ENCODE measurements around the gene ACVR1B. TPM values are rescaled to one million over a fixed set of nuclear protein-coding genes. Genes with fewer than 3 reads are reported as not detected.

ACVR1B gene
- total RNA-seq, 3 donors from 2014 or later (not counting 1 experiment from before 2014, with no cell fraction given): 5.9 to 9.6 (median 6.6) TPM

DNA sequence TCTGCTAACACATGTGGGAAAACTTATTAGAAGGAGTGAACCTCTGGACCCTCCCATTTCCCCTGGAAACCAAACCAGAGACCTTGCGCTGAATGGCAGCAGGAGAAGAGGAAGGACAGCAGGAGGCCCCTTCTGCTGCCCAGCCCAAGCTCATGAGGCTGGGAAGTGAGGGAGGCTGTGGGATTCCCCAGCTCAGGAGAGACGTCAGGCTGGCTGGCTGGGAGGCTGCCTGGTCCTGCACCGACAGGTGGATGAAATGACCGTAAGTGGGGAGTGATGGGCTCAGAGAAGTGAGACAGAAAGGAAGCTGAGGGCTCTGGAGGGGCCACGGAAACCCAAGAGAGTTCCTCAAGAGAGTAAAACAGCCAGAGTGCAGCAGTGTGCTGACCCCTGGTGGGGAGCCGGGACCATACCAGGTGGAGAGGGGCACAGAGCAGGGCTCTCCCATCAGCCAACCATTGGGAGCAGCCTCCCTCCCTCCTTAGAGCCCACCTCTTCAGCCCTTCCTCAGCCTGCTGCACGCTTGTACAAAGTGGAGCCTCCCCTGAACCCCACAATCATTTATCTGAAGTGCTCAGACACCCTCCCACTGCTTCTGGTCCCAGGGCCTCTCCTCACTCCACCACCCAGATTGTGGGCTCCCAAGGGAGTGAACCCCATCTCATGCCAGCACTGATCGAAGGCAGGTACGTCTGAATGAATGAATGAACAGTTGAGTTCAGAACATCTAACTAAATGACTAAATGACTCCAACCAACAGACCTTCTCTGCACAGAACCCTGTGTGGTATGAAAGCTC lies 69.2 kb downstream of the ACVR1B start:
- intact Hi-C loops (cut with micrococcal nuclease): loop anchor here (1.0 kb wide), 1 partner anchor 27 kb away; no protein-coding TSS in a partner anchor
- peak; percentile 53 to 80 for DNase-seq
- TF ChIP-seq CTCF (IDR thresholded peaks at IDR 0.05): peak; percentile 60
- Histone ChIP-seq H3K4me1 (ENCODE audit: control insufficient read depth, insufficient read depth, low read length) (peaks cover 34% of the 10 kb centered on the region), H3K27ac (ENCODE audit: low read length) (no peak overlapping the region), H3K27me3 (ENCODE audit: control insufficient read depth, insufficient read depth, low read length) (no peaks in the 10 kb centered on the region), H3K9me3 (ENCODE audit: control insufficient read depth, insufficient read depth, low read length) (no peaks in the 10 kb centered on the region), H3K36me3 (ENCODE audit: control insufficient read depth, insufficient read depth, low read length) (no peaks in the 10 kb centered on the region), H3K4me3 (ENCODE audit: low read length) (no peak overlapping the region)
- no peaks in the 10 kb centered on the region for H3K27me3 Mint-ChIP-seq (ENCODE audit: low read depth in 2 of 2)
- no peaks in the 10 kb centered on the region for H3K9me3 Mint-ChIP-seq
- 7% methylated on average over 7 of the region's 9 CpGs for WGBS (ENCODE audit: insufficient coverage)
- peaks cover 30 to 38% of the 10 kb centered on the region in 2 donors for H3K4me1 Mint-ChIP-seq
- H3K27ac Mint-ChIP-seq: peak overlapping the region; percentile 12 to 82
- ATAC-seq: peak; percentile 25 to 36 (median 26)
- H3K36me3 Mint-ChIP-seq: no peaks in the 10 kb centered on the region
- H3K4me3 Mint-ChIP-seq: peak overlapping the region; percentile 74

DNA sequence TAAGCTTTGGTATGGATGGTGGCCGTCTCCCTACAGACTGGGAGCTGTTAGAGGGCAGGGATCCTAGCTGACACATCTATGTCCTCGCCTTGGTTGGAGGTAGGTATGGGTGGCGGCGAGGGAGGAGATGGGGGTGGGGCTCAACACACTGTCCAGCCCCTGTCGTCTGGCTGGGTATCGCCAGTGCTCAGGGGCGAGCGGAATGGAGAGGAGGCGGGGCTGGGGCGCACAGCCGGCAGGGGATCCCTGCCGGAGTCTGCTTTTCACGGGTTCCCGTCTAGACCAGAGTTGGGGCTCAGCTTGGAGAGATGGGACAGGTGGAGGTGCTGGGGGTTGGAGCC lies 71.3 kb downstream of the ACVR1B start:
- no peaks in the 10 kb centered on the region for H3K9me3 ChIP-seq (ENCODE audit: control insufficient read depth, insufficient read depth, low read length)

GRCh38 chr12:52023182-52023975 lies 71.9 kb downstream of the ACVR1B start:
- DNase-seq (peak; percentile 92 to 93), ATAC-seq (peak; percentile 51 to 82 (median 62))
- Mint-ChIP-seq H3K36me3 (no peaks in the 10 kb centered on the region), H3K27ac (peak overlapping the region; percentile 85 to 90), H3K9me3 (no peaks in the 10 kb centered on the region), H3K27me3 (ENCODE audit: low read depth in 2 of 2) (no peaks in the 10 kb centered on the region), H3K4me1 (peaks cover 35 to 44% of the 10 kb centered on the region in 2 donors), H3K4me3 (peak overlapping the region; percentile 94)
- Histone ChIP-seq H3K27me3 (ENCODE audit: control insufficient read depth, insufficient read depth, low read length) (no peaks in the 10 kb centered on the region), H3K4me3 (ENCODE audit: low read length) (peak overlapping the region; percentile 39), H3K4me1 (ENCODE audit: control insufficient read depth, insufficient read depth, low read length) (peaks cover 39% of the 10 kb centered on the region), H3K9me3 (ENCODE audit: control insufficient read depth, insufficient read depth, low read length) (no peaks in the 10 kb centered on the region), H3K27ac (ENCODE audit: low read length) (peak overlapping the region; percentile 15), H3K36me3 (ENCODE audit: control insufficient read depth, insufficient read depth, low read length) (no peaks in the 10 kb centered on the region)
- peak; percentile 82 for TF ChIP-seq CTCF (IDR thresholded peaks at IDR 0.05)
- under 1% methylated on average over 70 of the region's 70 CpGs for WGBS (ENCODE audit: insufficient coverage)
- intact Hi-C loops (cut with micrococcal nuclease): loop anchor here (1.0 kb wide), 1 partner anchor 17 kb away; the partner anchor contains the start of gene TAMALIN

More for the DNA sequence above, 71.3 kb downstream of the ACVR1B start:
- peak overlapping the region; percentile 94 for H3K4me3 Mint-ChIP-seq
- no peaks in the 10 kb centered on the region for H3K36me3 ChIP-seq (ENCODE audit: control insufficient read depth, insufficient read depth, low read length)
- intact Hi-C loops (cut with micrococcal nuclease): loop anchor here (1.0 kb wide), 1 partner anchor 17 kb away; the partner anchor contains the start of gene TAMALIN
- peak overlapping the region; percentile 82 to 85 for H3K27ac Mint-ChIP-seq
- H3K9me3 Mint-ChIP-seq: no peaks in the 10 kb centered on the region
- no peak overlapping the region for H3K27ac ChIP-seq (ENCODE audit: low read length)
- peak overlapping the region; percentile 39 for H3K4me3 ChIP-seq (ENCODE audit: low read length)
- H3K27me3 ChIP-seq (ENCODE audit: control insufficient read depth, insufficient read depth, low read length): no peaks in the 10 kb centered on the region
- ATAC-seq (peak; percentile 1 to 6 (median 6)), DNase-seq (no peak)
- no peaks in the 10 kb centered on the region for H3K27me3 Mint-ChIP-seq (ENCODE audit: low read depth in 2 of 2)
- peaks cover 35 to 44% of the 10 kb centered on the region in 2 donors for H3K4me1 Mint-ChIP-seq
- no peak for TF ChIP-seq CTCF (IDR thresholded peaks at IDR 0.05)
- peaks cover 39% of the 10 kb centered on the region for H3K4me1 ChIP-seq (ENCODE audit: control insufficient read depth, insufficient read depth, low read length)
- 10% methylated on average over 14 of the region's 14 CpGs for WGBS (ENCODE audit: insufficient coverage)
- H3K36me3 Mint-ChIP-seq: no peaks in the 10 kb centered on the region
